Colonic mucosa (tissue), 4 donors: ENCODE data around the gene NUP62. TPM values are rescaled to one million over a fixed set of nuclear protein-coding genes. Genes with fewer than 3 reads are reported as not detected.

ENCODE experiments used
- DNase-seq: peaks from one replicate; pipeline ENCODE4 v3.0.0-alpha.2; 2020
- H3K27ac ChIP-seq: fragments of 200-600 bp; one replicate; pipeline ENCODE4 v1.8.0; 2021
- H3K27me3 ChIP-seq: fragments of 200-600 bp; one replicate; pipeline ENCODE4 v1.8.0; 2021
- H3K36me3 ChIP-seq: fragments of 200-600 bp; one replicate; pipeline ENCODE4 v1.8.0; 2021
- H3K4me1 ChIP-seq: fragments of 200-600 bp; one replicate; pipeline ENCODE4 v1.8.0; 2021; ENCODE audit warnings: mild to moderate bottlenecking
- H3K4me3 ChIP-seq: fragments of 200-600 bp; one replicate; pipeline ENCODE4 v1.8.0; 2021
- H3K9ac ChIP-seq, 2 donors: one replicate each; pipeline ENCODE4 v1.7.0; 2013; ENCODE audit warnings: control low read depth in 2 of 2, low read depth in 2 of 2, low read length in 2 of 2
- H3K9me3 ChIP-seq: fragments of 200-600 bp; one replicate; pipeline ENCODE4 v1.8.0; 2021
- CTCF ChIP-seq: fragments of 200-600 bp; IDR thresholded peaks from one replicate; pipeline ENCODE4 v1.8.0; 2022; ENCODE audit warnings: antibody characterized with exemption, mild to moderate bottlenecking
- intact Hi-C: fragments of 100-400 bp; cut with DNase I; formaldehyde crosslinking; loops from one replicate; pipeline ENCODE4 v1.14.1; 2022
- total RNA-seq, 2 donors: library from RNA; stranded (reverse); fragmentation: NEBNext Ultra II Directional in 1 of 2; extraction: Animal tissue kit (Norgen Biotek cat#: 25700) in 1 of 2; gene quantifications; one replicate each; pipeline ENCODE4 v1.2.1, GENCODE V29; 2021
- donor health status: healthy.
- donor health status: DM: no; HTN: no; CAD: no.
- donor health status: DM: no; HTN: no; CAD: no.

The NUP62 gene
- total RNA-seq, 2 donors from 2014 or later = 34.8 to 59.8 TPM

- H3K27ac ChIP-seq = no peak overlapping the region
- no peak for DNase-seq
- intact Hi-C loops = no loop called here
- no peaks in the 10 kb centered on the region for H3K27me3 ChIP-seq
- no peak for TF ChIP-seq CTCF
- no peaks in the 10 kb centered on the region for H3K36me3 ChIP-seq
- H3K4me1 ChIP-seq = peaks cover 11% of the 10 kb centered on the region
- no peaks in the 10 kb centered on the region for H3K9me3 ChIP-seq
- H3K4me3 ChIP-seq = no peak overlapping the region
- no peak overlapping the region for H3K9ac ChIP-seq
These were observed 55.5 kb downstream of the NUP62 start for GRCh38 chr19:49873834-49874233.

GRCh38 chr19:49873129-49873521 is 56.2 kb downstream of the NUP62 start:
- H3K36me3 ChIP-seq = no peaks in the 10 kb centered on the region
- no peaks in the 10 kb centered on the region for H3K27me3 ChIP-seq
- no peak overlapping the region for H3K27ac ChIP-seq
- intact Hi-C loops = no loop called here
- H3K9me3 ChIP-seq = no peaks in the 10 kb centered on the region
- H3K9ac ChIP-seq = no peak overlapping the region
- no peak for DNase-seq
- H3K4me1 ChIP-seq = peaks cover 7% of the 10 kb centered on the region
- no peak overlapping the region for H3K4me3 ChIP-seq
- no peak for TF ChIP-seq CTCF

GRCh38 chr19:49872245-49873128 is 56.8 kb downstream of the NUP62 start:
- Histone ChIP-seq H3K27me3 (no peaks in the 10 kb centered on the region), H3K27ac (no peak overlapping the region), H3K36me3 (no peaks in the 10 kb centered on the region), H3K9ac (no peak overlapping the region), H3K9me3 (no peaks in the 10 kb centered on the region), H3K4me1 (peaks cover 7% of the 10 kb centered on the region), H3K4me3 (no peak overlapping the region)
- no peak for TF ChIP-seq CTCF
- intact Hi-C loops = no loop called here
- no peak for DNase-seq

- Histone ChIP-seq H3K27ac (no peak overlapping the region), H3K27me3 (no peaks in the 10 kb centered on the region), H3K36me3 (no peaks in the 10 kb centered on the region), H3K9ac (no peak overlapping the region), H3K9me3 (no peaks in the 10 kb centered on the region), H3K4me1 (peaks cover 7% of the 10 kb centered on the region), H3K4me3 (no peak overlapping the region)
- no peak for TF ChIP-seq CTCF
- no peak for DNase-seq
- intact Hi-C loops = no loop called here
These were observed 57.8 kb downstream of the NUP62 start for GRCh38 chr19:49871349-49871985.

GRCh38 chr19:49870309-49870901 is 58.9 kb downstream of the NUP62 start:
- Histone ChIP-seq H3K4me3 (peak overlapping the region; percentile 55), H3K27me3 (no peaks in the 10 kb centered on the region), H3K27ac (peak overlapping the region; percentile 91), H3K4me1 (peaks cover 17% of the 10 kb centered on the region), H3K36me3 (no peaks in the 10 kb centered on the region), H3K9ac (peak overlapping the region; percentile 71 to 90), H3K9me3 (no peaks in the 10 kb centered on the region)
- intact Hi-C loops = no loop called here
- TF ChIP-seq CTCF = no peak
- DNase-seq = no peak
